Measurements from ENCODE around the gene CLSTN2. TPM values are rescaled to one million over a fixed set of nuclear protein-coding genes. Genes with fewer than 3 reads are reported as not detected.

The CLSTN2 gene
- total RNA-seq, 1 donor from 2014 or later = 80.9 TPM

DNA sequence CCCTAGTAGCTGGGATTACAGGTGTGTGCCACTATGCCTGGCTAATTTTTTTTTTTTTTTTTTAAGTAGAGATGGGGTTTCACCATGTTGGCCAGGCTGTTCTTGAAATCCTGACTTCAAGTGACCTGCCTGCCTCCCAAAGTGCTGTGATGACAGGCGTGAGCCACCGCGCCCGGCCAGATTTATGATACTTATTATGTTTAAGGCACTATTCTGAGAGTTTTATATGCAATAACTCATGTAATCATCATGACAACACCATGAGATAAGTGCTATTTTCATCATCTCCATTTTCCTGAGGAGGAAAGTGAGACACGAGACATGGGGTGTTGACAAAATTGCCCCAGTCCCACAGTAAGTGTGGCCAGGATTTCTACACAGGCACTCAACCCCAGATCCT lies 376.4 kb downstream of the CLSTN2 start:
- Mint-ChIP-seq H3K9me3 (ENCODE audit: unreplicated experiment) (peaks cover 2% of the 10 kb centered on the region), H3K4me3 (ENCODE audit: unreplicated experiment) (no peak overlapping the region)

GRCh38 chr3:140315955-140316354 lies 381.0 kb downstream of the CLSTN2 start:
- Histone ChIP-seq H4K20me1 (ENCODE audit: insufficient read depth, low read length) (no peaks in the 10 kb centered on the region), H3K27me3 (ENCODE audit: insufficient read depth, low read length) (peaks cover 4% of the 10 kb centered on the region), H3K4me2 (ENCODE audit: low read length) (no peak overlapping the region), H3K36me3 (ENCODE audit: insufficient read depth, low read length) (no peaks in the 10 kb centered on the region), H3K27ac (ENCODE audit: low read depth, low read length) (no peak overlapping the region), H3K4me3 (ENCODE audit: insufficient read depth, low read depth, low read length) (no peak overlapping the region), H3K4me1 (ENCODE audit: insufficient read depth, low read length) (no peaks in the 10 kb centered on the region), H3K9ac (ENCODE audit: low read length) (no peak overlapping the region), H3K79me2 (ENCODE audit: insufficient read depth, low read length) (no peaks in the 10 kb centered on the region), H2AFZ (ENCODE audit: low read depth, low read length) (no peak overlapping the region), H3K9me3 (ENCODE audit: insufficient read depth, low read depth, low read length) (no peaks in the 10 kb centered on the region)
- DNase-seq (ENCODE audit: low read depth) (no peak), FAIRE-seq (no peak)
- Mint-ChIP-seq H3K27me3 (ENCODE audit: low read depth, unreplicated experiment) (peaks cover 20% of the 10 kb centered on the region), H3K36me3 (ENCODE audit: low read depth, unreplicated experiment) (no peaks in the 10 kb centered on the region), H3K4me1 (ENCODE audit: low read depth, unreplicated experiment) (peaks cover 5% of the 10 kb centered on the region), H3K27ac (ENCODE audit: unreplicated experiment) (no peak overlapping the region), H3K4me3 (ENCODE audit: unreplicated experiment) (no peak overlapping the region), H3K9me3 (ENCODE audit: unreplicated experiment) (no peaks in the 10 kb centered on the region)
- TF ChIP-seq, protein P1, sequence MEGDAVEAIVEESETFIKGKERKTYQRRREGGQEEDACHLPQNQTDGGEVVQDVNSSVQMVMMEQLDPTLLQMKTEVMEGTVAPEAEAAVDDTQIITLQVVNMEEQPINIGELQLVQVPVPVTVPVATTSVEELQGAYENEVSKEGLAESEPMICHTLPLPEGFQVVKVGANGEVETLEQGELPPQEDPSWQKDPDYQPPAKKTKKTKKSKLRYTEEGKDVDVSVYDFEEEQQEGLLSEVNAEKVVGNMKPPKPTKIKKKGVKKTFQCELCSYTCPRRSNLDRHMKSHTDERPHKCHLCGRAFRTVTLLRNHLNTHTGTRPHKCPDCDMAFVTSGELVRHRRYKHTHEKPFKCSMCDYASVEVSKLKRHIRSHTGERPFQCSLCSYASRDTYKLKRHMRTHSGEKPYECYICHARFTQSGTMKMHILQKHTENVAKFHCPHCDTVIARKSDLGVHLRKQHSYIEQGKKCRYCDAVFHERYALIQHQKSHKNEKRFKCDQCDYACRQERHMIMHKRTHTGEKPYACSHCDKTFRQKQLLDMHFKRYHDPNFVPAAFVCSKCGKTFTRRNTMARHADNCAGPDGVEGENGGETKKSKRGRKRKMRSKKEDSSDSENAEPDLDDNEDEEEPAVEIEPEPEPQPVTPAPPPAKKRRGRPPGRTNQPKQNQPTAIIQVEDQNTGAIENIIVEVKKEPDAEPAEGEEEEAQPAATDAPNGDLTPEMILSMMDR (IDR thresholded peaks at IDR 0.05; ENCODE audit: insufficient read depth, low read depth, low read length) = no peak
- no peak for TF ChIP-seq EZH2 (IDR thresholded peaks at IDR 0.05; ENCODE audit: insufficient read depth, low read length)

More for the DNA sequence above, 376.4 kb downstream of the CLSTN2 start:
- no peak for DNase-seq (ENCODE audit: low read depth)
- no peaks in the 10 kb centered on the region for H3K79me2 ChIP-seq (ENCODE audit: insufficient read depth, low read length)
- Mint-ChIP-seq H3K4me1 (ENCODE audit: low read depth, unreplicated experiment) (no peaks in the 10 kb centered on the region), H3K27ac (ENCODE audit: unreplicated experiment) (no peak overlapping the region), H3K36me3 (ENCODE audit: low read depth, unreplicated experiment) (no peaks in the 10 kb centered on the region), H3K27me3 (ENCODE audit: low read depth, unreplicated experiment) (peaks cover 9% of the 10 kb centered on the region)
- H3K27me3 ChIP-seq (ENCODE audit: insufficient read depth, low read length) = no peaks in the 10 kb centered on the region
- no peaks in the 10 kb centered on the region for H3K9me3 ChIP-seq (ENCODE audit: insufficient read depth, low read depth, low read length)
- H4K20me1 ChIP-seq (ENCODE audit: insufficient read depth, low read length) = no peaks in the 10 kb centered on the region
- TF ChIP-seq EZH2 (IDR thresholded peaks at IDR 0.05; ENCODE audit: insufficient read depth, low read length) = no peak
- TF ChIP-seq, protein P1 (IDR thresholded peaks at IDR 0.05; ENCODE audit: insufficient read depth, low read depth, low read length) = no peak
- no peak overlapping the region for H3K4me3 ChIP-seq (ENCODE audit: insufficient read depth, low read depth, low read length)
- no peaks in the 10 kb centered on the region for H3K4me1 ChIP-seq (ENCODE audit: insufficient read depth, low read length)
- FAIRE-seq = no peak
- no peak overlapping the region for H3K27ac ChIP-seq (ENCODE audit: low read depth, low read length)
- H3K4me2 ChIP-seq (ENCODE audit: low read length) = no peak overlapping the region
- H3K36me3 ChIP-seq (ENCODE audit: insufficient read depth, low read length) = no peaks in the 10 kb centered on the region
- no peak overlapping the region for H3K9ac ChIP-seq (ENCODE audit: low read length)
- H2AFZ ChIP-seq (ENCODE audit: low read depth, low read length) = no peak overlapping the region

DNA sequence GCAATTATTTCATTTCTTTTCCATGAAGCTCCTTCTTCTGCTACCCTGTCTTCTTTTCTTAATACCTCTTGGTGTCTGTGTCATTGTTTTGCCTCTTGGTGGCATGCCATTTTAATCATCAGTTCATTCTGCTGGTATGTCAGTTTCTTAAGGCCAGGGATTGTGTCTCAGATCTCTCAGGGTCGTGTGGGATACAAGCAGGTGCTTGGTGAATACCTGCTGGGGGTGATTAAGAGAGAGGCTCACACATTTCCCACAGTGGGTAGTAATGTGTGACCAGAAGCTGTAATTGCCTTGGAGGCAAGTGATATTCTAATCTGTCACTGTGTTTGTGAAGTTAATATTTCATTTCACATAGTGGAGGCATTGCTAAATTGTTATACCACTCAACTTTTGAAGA lies 381.5 kb downstream of the CLSTN2 start:
- Histone ChIP-seq H3K36me3 (ENCODE audit: insufficient read depth, low read length) (no peaks in the 10 kb centered on the region), H3K27ac (ENCODE audit: low read depth, low read length) (no peak overlapping the region), H3K4me1 (ENCODE audit: insufficient read depth, low read length) (no peaks in the 10 kb centered on the region), H3K9ac (ENCODE audit: low read length) (no peak overlapping the region), H3K27me3 (ENCODE audit: insufficient read depth, low read length) (peaks cover 4% of the 10 kb centered on the region), H3K4me2 (ENCODE audit: low read length) (no peak overlapping the region), H3K79me2 (ENCODE audit: insufficient read depth, low read length) (no peaks in the 10 kb centered on the region), H2AFZ (ENCODE audit: low read depth, low read length) (no peak overlapping the region), H3K4me3 (ENCODE audit: insufficient read depth, low read depth, low read length) (no peak overlapping the region), H3K9me3 (ENCODE audit: insufficient read depth, low read depth, low read length) (no peaks in the 10 kb centered on the region), H4K20me1 (ENCODE audit: insufficient read depth, low read length) (no peaks in the 10 kb centered on the region)
- TF ChIP-seq EZH2 (IDR thresholded peaks at IDR 0.05; ENCODE audit: insufficient read depth, low read length) = no peak
- TF ChIP-seq, protein P1 (IDR thresholded peaks at IDR 0.05; ENCODE audit: insufficient read depth, low read depth, low read length) = no peak
- H3K4me3 Mint-ChIP-seq (ENCODE audit: unreplicated experiment) = no peak overlapping the region
- no peaks in the 10 kb centered on the region for H3K36me3 Mint-ChIP-seq (ENCODE audit: low read depth, unreplicated experiment)
- H3K27ac Mint-ChIP-seq (ENCODE audit: unreplicated experiment) = no peak overlapping the region
- peaks cover 5% of the 10 kb centered on the region for H3K4me1 Mint-ChIP-seq (ENCODE audit: low read depth, unreplicated experiment)
- no peaks in the 10 kb centered on the region for H3K9me3 Mint-ChIP-seq (ENCODE audit: unreplicated experiment)
- peaks cover 21% of the 10 kb centered on the region for H3K27me3 Mint-ChIP-seq (ENCODE audit: low read depth, unreplicated experiment)
- FAIRE-seq = no peak
- no peak for DNase-seq (ENCODE audit: low read depth)
